Fibroblast of lung (primary cell): ENCODE measurements around the gene INSRR. TPM values are rescaled to one million over a fixed set of nuclear protein-coding genes. Genes with fewer than 3 reads are reported as not detected.

Experiments
- DNase-seq, 2 donors: peaks; one replicate each; pipeline versions ENCODE4 v3.0.0 to v3.0.0-alpha.2; 2010; ENCODE audit warnings: low read depth in 2 of 2
- H2AFZ ChIP-seq: 2 replicates; pipeline ENCODE4 v1.5.1; 2012; ENCODE audit warnings: low read length, control low read depth, inconsistent platforms
- H3K27ac ChIP-seq: 2 replicates; pipeline ENCODE4 v1.5.1; 2011; ENCODE audit warnings: low read length, control low read depth; ENCODE audit not compliant: insufficient read depth
- H3K27me3 ChIP-seq: 2 replicates; pipeline ENCODE4 v1.5.1; 2011; ENCODE audit warnings: mild to moderate bottlenecking, low read length; ENCODE audit not compliant: control insufficient read depth, insufficient read depth
- H3K36me3 ChIP-seq: 2 replicates; pipeline ENCODE4 v1.5.1; 2011; ENCODE audit warnings: low read length; ENCODE audit not compliant: control insufficient read depth, insufficient read depth
- H3K4me1 ChIP-seq: 2 replicates; pipeline ENCODE4 v1.5.1; 2011; ENCODE audit warnings: low read length; ENCODE audit not compliant: control insufficient read depth, insufficient read depth; ENCODE audit errors: extremely low read depth
- H3K4me2 ChIP-seq: 2 replicates; pipeline ENCODE4 v1.5.1; 2011; ENCODE audit warnings: low read length, control low read depth; ENCODE audit not compliant: insufficient read depth; ENCODE audit errors: extremely low read depth
- H3K4me3 ChIP-seq, 4 experiments: fragments of 200-600 bp in 1 of 4; sonication (generic) in 1 of 4; replicated peaks in 1 of 4; 2 replicates each; pipeline ENCODE4 v1.5.1; 2011 to 2016; ENCODE audit warnings: low read length in 4 of 4, low read depth in 3 of 4, mild to moderate bottlenecking in 3 of 4, control low read depth in 2 of 4, inconsistent platforms in 1 of 4, mixed read lengths in 1 of 4; ENCODE audit not compliant: insufficient read depth in 1 of 4; ENCODE audit errors: control extremely low read depth in 1 of 4
- H3K79me2 ChIP-seq: 2 replicates; pipeline ENCODE4 v1.5.1; 2012; ENCODE audit warnings: mild to moderate bottlenecking, low read length, inconsistent platforms; ENCODE audit not compliant: control insufficient read depth, insufficient read depth
- H3K9ac ChIP-seq: 2 replicates; pipeline ENCODE4 v1.5.1; 2011; ENCODE audit warnings: mild to moderate bottlenecking, low read length, control low read depth; ENCODE audit not compliant: insufficient read depth
- H3K9me3 ChIP-seq: 2 replicates; pipeline ENCODE4 v1.5.1; 2012; ENCODE audit warnings: low read depth, low read length; ENCODE audit not compliant: control insufficient read depth, insufficient read depth
- H4K20me1 ChIP-seq: 2 replicates; pipeline ENCODE4 v1.5.1; 2011; ENCODE audit warnings: low read length; ENCODE audit not compliant: control insufficient read depth, insufficient read depth; ENCODE audit errors: extremely low read depth
- CTCF ChIP-seq, 2 donors: IDR thresholded peaks in 1 of 2; conservative IDR thresholded peaks in 1 of 2; 1 replicate in 1 of 2; 2 replicates in 1 of 2; pipeline ENCODE4 v1.5.1; 2011 to 2012; ENCODE audit warnings: low read length in 2 of 2, control low read depth in 1 of 2, inconsistent platforms in 1 of 2, low read depth in 1 of 2, mild to moderate bottlenecking in 1 of 2
- EZH2 ChIP-seq: IDR thresholded peaks from 2 replicates; pipeline ENCODE4 v1.5.1; 2012; ENCODE audit warnings: low read length, control low read depth, mild to moderate bottlenecking; ENCODE audit errors: missing control alignments
- polyA plus RNA-seq, 2 donors: library from polyadenylated mRNA; depleted of rRNA in 1 of 2; stranded (reverse) in 1 of 2; unstranded in 1 of 2; fragments of >200 nt; gene quantifications; 2 replicates each; pipeline ENCODE4 v1.2.1, GENCODE V29; 2011 to 2012; ENCODE audit warnings: missing spikeins in 1 of 2
- total RNA-seq: library from RNA; depleted of rRNA; stranded (reverse); fragments of >200 nt; gene quantifications from 2 replicates; pipeline ENCODE4 v1.2.1, GENCODE V29; 2014

The INSRR gene
- total and polyA plus RNA-seq, 2 donors (not counting 1 experiment from before 2014, with no cell fraction given) = not detected

GRCh38 chr1:156856282-156856785 is 2.6 kb downstream of the INSRR start:
- no peak for DNase-seq
- no peak overlapping the region for H3K27ac ChIP-seq
- H3K9ac ChIP-seq = no peak overlapping the region
- no peaks in the 10 kb centered on the region for H3K79me2 ChIP-seq
- H3K4me2 ChIP-seq = no peak overlapping the region
- H2AFZ ChIP-seq = no peak overlapping the region
- peaks cover 12% of the 10 kb centered on the region for H3K4me1 ChIP-seq
- peaks cover 59% of the 10 kb centered on the region for H3K27me3 ChIP-seq
- no peak overlapping the region for H3K4me3 ChIP-seq
- no peaks in the 10 kb centered on the region for H3K9me3 ChIP-seq
- H4K20me1 ChIP-seq = no peaks in the 10 kb centered on the region
- no peaks in the 10 kb centered on the region for H3K36me3 ChIP-seq
- TF ChIP-seq EZH2 (peak; percentile 6), CTCF (conservative IDR thresholded peaks at IDR 0.05 in 1 of 2, IDR thresholded peaks at IDR 0.05 in 1 of 2; ENCODE audit: low read depth in 1 of 2, low read length in 2 of 2) (no peak)

- Histone ChIP-seq H3K9ac (no peak overlapping the region), H3K27me3 (peaks cover 54% of the 10 kb centered on the region)
- DNase-seq = no peak
Observed at GRCh38 chr1:156854634-156855033, 4.3 kb downstream of the INSRR start.

GRCh38 chr1:156853761-156854160 is 5.2 kb downstream of the INSRR start:
- H3K27me3 ChIP-seq = peaks cover 53% of the 10 kb centered on the region
- H3K27ac ChIP-seq = no peak overlapping the region
- peaks cover 3% of the 10 kb centered on the region for H3K4me1 ChIP-seq
- no peak overlapping the region for H2AFZ ChIP-seq
- H3K79me2 ChIP-seq = no peaks in the 10 kb centered on the region
- H3K9me3 ChIP-seq = no peaks in the 10 kb centered on the region
- no peaks in the 10 kb centered on the region for H4K20me1 ChIP-seq
- H3K4me2 ChIP-seq = no peak overlapping the region
- TF ChIP-seq EZH2 (no peak), CTCF (conservative IDR thresholded peaks at IDR 0.05 in 1 of 2, IDR thresholded peaks at IDR 0.05 in 1 of 2; ENCODE audit: low read depth in 1 of 2, low read length in 2 of 2) (no peak)
- no peaks in the 10 kb centered on the region for H3K36me3 ChIP-seq
- no peak overlapping the region for H3K4me3 ChIP-seq
- DNase-seq = no peak
- H3K9ac ChIP-seq = no peak overlapping the region

More at GRCh38 chr1:156854634-156855033, 4.3 kb downstream of the INSRR start:
- Histone ChIP-seq H3K4me3 (no peak overlapping the region), H3K9me3 (no peaks in the 10 kb centered on the region), H3K79me2 (no peaks in the 10 kb centered on the region), H4K20me1 (no peaks in the 10 kb centered on the region), H3K4me1 (peaks cover 8% of the 10 kb centered on the region), H3K4me2 (no peak overlapping the region), H2AFZ (no peak overlapping the region), H3K36me3 (no peaks in the 10 kb centered on the region), H3K27ac (no peak overlapping the region)
- TF ChIP-seq EZH2 (no peak), CTCF (conservative IDR thresholded peaks at IDR 0.05 in 1 of 2, IDR thresholded peaks at IDR 0.05 in 1 of 2; ENCODE audit: low read depth in 1 of 2, low read length in 2 of 2) (no peak)
